Measurements from ENCODE around the gene CPEB3.

DNA sequence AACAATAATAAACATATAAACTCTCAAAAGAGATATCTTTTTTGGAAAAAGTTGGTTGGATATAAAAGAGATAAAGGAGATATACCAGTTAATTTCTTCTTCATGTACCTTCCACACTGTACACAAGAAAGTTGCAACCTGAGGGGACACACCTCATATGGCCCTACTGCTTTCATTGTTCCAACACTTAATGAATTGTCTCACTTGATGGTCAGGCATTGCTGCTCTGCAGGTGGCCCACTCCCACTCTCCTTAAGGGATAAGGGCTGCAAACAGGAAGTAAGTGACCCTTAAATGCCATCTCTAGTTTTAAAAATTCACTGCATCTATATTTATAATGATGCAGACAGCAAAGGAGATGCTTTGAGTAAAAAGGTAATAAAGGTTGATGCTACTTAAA is 215.0 kb downstream of the CPEB3 start:
- TF ChIP-seq, protein P1, sequence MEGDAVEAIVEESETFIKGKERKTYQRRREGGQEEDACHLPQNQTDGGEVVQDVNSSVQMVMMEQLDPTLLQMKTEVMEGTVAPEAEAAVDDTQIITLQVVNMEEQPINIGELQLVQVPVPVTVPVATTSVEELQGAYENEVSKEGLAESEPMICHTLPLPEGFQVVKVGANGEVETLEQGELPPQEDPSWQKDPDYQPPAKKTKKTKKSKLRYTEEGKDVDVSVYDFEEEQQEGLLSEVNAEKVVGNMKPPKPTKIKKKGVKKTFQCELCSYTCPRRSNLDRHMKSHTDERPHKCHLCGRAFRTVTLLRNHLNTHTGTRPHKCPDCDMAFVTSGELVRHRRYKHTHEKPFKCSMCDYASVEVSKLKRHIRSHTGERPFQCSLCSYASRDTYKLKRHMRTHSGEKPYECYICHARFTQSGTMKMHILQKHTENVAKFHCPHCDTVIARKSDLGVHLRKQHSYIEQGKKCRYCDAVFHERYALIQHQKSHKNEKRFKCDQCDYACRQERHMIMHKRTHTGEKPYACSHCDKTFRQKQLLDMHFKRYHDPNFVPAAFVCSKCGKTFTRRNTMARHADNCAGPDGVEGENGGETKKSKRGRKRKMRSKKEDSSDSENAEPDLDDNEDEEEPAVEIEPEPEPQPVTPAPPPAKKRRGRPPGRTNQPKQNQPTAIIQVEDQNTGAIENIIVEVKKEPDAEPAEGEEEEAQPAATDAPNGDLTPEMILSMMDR (IDR thresholded peaks at IDR 0.05), result no peak
- no peak for TF ChIP-seq REST (IDR thresholded peaks at IDR 0.05; ENCODE audit: insufficient read depth in 1 of 2, low read depth in 2 of 2, low read length in 1 of 2)
